Fibroblast of skin of right quadriceps (primary cell): ENCODE data around the gene UQCC5.

Source experiments
- DNase-seq: peaks from one replicate; pipeline ENCODE4 v3.0.0-alpha.2; 2013

UQCC5 gene, protein sequence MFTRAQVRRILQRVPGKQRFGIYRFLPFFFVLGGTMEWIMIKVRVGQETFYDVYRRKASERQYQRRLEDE

DNA sequence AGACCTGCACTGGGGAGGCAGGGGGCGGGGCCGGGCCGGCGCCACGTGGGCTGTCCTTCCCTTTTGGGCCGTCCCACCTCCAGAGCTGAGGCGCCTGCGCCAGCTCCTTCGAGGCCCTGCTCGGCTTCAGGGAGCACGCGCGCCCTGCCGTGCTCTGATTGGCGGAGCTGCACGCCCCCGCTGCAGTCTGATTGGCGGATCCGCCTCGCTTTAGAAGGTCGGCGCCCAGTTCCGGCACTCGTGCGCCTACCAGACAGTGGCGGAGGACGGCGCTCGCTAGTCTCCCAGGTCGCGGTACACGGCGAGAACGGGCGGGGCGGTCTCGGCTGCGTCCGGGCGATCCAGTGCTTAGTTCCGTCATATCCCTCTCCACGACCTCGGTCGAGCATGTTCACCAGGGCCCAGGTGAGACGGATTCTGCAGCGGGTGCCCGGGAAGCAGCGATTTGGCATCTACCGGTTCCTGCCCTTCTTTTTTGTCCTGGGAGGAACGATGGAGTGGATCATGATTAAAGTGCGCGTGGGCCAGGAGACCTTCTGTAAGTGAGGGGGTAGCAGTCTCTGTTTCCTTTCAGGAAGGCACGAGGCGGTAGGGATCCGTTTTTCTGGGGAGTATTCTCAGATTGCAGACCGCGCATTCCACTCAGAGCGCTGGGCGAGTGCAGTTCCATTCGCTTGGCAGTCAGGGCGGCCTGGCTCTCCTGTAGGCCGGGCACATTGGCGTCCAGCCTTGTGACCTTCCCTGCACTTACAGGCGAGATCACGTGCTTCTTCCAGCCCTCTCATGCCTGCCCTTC, at the start of gene UQCC5:
Gene UQCC5, plus strand, starts transcription at position 237 of the 796 bp plus-strand sequence. Its CDS starts 151 bp downstream, at position 388.
- DNase-seq, result peak; percentile 99

DNA sequence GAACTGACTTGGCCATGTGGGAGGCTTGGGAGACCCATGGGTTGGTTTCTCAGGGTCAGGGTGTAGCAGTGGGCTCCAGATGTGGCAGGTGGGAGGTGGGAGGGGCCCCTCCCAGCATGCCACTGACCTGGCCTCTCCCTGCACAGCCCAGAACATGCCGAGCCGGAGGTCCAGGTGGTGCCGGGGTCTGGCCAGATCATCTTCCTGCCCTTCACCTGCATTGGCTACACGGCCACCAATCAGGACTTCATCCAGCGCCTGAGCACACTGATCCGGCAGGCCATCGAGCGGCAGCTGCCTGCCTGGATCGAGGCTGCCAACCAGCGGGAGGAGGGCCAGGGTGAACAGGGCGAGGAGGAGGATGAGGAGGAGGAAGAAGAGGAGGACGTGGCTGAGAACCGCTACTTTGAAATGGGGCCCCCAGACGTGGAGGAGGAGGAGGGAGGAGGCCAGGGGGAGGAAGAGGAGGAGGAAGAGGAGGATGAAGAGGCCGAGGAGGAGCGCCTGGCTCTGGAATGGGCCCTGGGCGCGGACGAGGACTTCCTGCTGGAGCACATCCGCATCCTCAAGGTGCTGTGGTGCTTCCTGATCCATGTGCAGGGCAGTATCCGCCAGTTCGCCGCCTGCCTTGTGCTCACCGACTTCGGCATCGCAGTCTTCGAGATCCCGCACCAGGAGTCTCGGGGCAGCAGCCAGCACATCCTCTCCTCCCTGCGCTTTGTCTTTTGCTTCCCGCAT, 49.2 kb upstream of the UQCC5 start:
- DNase-seq, result no peak

DNA sequence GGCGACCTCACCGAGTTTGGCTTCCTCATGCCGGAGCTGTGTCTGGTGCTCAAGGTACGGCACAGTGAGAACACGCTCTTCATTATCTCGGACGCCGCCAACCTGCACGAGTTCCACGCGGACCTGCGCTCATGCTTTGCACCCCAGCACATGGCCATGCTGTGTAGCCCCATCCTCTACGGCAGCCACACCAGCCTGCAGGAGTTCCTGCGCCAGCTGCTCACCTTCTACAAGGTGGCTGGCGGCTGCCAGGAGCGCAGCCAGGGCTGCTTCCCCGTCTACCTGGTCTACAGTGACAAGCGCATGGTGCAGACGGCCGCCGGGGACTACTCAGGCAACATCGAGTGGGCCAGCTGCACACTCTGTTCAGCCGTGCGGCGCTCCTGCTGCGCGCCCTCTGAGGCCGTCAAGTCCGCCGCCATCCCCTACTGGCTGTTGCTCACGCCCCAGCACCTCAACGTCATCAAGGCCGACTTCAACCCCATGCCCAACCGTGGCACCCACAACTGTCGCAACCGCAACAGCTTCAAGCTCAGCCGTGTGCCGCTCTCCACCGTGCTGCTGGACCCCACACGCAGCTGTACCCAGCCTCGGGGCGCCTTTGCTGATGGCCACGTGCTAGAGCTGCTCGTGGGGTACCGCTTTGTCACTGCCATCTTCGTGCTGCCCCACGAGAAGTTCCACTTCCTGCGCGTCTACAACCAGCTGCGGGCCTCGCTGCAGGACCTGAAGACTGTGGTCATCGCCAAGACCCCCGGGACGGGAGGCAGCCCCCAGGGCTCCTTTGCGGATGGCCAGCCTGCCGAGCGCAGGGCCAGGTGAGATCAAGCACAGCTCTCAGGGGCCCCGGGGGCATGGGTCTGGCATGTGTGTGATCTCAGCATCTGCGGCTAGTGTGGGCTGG, 48.4 kb upstream of the UQCC5 start:
- no peak for DNase-seq

DNA sequence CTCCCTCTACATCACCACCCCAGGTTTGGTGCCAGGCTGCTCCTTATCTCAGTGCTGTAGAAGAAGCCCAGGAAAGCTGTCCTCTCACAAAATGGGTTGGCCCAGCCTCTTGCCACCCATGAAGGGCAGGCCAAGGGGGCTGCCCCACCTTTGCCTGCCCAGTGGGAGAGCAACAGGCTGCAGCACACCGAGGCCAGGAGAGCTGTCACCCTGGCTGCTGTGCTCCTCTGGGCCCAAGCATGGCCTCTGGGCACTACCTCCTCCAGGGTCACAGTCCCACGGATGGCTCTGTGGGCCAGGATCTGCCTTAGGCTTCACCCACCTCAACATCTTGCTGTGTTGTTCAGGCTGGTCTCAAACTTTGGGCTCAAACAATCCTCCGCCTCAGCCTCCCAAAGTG, 47.7 kb upstream of the UQCC5 start:
- no peak for DNase-seq

DNA sequence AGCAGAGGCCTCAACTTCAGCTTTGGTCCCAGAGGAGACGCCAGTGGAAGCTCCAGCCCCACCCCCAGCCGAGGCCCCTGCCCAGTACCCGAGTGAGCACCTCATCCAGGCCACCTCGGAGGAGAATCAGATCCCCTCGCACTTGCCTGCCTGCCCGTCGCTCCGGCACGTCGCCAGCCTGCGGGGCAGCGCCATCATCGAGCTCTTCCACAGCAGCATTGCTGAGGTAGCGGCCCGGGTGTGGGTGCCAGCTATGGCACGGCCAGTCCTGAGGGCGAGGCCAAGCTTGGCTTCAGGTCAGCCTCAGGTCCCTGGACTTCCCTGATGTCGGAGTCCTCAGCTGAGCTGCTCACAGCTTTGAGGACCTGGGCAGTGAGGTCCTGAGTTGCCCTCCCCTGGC, 47.0 kb upstream of the UQCC5 start:
- no peak for DNase-seq

DNA sequence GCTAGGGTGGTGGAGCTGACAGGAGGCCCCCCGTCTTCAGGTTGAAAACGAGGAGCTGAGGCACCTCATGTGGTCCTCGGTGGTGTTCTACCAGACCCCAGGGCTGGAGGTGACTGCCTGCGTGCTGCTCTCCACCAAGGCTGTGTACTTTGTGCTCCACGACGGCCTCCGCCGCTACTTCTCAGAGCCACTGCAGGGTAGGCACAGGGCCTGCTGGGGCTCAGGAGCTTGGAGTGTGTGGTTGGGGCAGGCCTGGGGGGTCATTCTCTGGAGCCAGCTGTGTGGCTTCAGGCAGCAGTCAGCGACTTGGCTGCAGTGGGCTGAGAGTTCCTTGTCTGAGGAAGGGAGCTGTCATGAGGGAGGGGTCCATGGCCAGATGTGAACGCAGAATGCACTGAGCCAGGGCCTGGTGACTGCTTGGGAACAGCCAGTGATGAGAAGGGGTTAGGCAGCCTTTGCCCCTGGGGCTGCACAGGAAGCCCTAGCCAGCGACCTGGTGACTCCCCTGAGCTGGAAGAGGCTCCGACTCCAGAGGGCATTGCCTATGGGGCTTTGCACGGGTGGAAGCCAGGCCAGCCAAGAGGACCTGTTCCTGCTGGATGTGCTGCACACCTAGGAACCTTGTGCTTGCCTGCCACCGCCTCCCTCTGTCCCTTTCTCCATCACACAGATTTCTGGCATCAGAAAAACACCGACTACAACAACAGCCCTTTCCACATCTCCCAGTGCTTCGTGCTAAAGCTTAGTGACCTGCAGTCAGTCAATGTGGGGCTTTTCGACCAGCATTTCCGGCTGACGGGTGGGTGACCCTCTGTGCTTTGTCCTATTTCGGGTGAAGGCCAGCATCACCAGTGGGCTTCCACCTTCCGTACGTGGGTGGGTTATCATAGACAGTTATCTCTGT, 46.1 kb upstream of the UQCC5 start:
- no peak for DNase-seq

DNA sequence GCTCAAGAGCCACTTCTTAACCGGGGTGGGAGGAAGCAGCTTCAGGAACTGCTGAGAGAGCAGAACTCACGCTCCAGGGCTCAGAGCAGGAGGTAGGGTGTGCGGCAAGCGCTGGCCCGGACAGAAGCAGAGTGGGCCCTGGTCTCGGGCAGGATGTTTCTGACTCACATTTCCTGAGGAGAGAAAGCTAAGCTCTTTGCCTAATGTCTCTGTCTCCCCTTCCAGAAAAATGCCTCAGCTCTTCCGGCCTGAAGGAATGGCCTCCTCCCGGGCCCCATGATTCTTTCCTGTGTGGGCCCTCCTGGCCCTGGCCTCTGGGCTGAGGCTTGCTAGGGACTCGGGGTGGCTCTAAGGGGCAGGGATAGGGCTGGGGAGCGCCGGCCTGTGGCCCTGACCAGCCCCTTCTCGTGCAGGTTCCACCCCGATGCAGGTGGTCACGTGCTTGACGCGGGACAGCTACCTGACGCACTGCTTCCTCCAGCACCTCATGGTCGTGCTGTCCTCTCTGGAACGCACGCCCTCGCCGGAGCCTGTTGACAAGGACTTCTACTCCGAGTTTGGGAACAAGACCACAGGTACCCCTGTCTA, 45.4 kb upstream of the UQCC5 start:
- no peak for DNase-seq

DNA sequence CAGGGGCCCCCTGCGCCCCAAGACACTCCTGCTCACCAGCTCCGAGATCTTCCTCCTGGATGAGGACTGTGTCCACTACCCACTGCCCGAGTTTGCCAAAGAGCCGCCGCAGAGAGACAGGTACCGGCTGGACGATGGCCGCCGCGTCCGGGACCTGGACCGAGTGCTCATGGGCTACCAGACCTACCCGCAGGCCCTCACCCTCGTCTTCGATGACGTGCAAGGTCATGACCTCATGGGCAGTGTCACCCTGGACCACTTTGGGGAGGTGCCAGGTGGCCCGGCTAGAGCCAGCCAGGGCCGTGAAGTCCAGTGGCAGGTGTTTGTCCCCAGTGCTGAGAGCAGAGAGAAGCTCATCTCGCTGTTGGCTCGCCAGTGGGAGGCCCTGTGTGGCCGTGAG, 44.3 kb upstream of the UQCC5 start:
- DNase-seq, result no peak

DNA sequence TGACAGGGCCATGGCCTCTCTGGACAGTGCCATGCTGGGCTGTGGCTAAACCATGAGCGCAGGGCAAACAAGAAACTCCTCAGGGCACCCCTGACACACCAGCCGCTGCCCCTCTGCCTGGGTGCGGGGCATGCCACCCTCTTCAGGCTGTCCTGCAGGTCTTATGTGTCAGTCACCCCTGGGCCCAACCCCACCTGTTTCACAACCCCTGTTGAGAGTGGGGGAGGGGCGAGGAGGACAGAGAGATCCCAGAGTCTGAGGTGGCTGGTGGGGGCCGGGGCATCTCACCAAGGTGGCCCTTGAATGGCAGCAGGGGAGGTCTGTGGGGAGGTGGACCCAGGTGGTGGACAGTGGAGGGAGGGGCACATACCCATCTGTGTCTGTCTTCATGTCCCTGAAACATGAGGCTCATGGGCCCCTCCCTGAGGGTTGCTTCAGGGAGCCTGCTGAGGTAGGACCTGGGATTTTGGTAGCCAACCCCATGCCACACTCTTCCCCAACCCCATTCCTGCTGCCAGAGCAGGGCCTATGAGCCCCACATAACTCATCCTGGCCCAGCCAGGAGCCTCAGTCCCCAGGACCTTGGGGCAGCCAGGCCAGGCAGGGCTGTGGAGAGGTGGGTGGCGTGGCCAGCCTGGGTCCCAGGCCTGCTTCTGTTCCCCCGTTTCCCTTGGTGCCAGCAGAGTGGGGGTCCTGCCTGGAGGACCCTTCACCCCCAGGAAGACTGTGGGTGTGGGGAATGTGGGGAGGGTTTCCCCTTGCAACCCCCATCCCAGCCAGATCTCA, 43.0 kb upstream of the UQCC5 start:
- no peak for DNase-seq

DNA sequence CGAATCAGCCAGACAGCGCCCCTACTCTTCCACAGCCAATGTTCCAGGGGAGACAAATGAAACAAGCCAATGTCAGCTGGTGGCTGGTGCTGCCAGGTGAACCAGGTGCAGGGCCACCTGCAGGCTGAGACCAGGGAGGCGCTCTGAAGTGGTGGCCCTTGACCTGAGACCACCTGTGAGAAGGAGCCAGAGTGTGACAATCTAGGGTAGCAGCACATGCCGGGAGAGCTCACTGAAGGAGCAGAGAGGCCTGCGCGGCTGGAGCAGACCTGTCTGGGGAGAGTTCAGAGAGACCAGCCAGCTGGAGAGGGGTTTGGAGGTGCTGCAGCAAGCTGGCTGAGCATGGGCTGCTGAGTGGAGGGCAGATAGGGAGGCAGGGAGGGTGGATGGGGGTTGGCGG, 42.0 kb upstream of the UQCC5 start:
- no peak for DNase-seq

DNA sequence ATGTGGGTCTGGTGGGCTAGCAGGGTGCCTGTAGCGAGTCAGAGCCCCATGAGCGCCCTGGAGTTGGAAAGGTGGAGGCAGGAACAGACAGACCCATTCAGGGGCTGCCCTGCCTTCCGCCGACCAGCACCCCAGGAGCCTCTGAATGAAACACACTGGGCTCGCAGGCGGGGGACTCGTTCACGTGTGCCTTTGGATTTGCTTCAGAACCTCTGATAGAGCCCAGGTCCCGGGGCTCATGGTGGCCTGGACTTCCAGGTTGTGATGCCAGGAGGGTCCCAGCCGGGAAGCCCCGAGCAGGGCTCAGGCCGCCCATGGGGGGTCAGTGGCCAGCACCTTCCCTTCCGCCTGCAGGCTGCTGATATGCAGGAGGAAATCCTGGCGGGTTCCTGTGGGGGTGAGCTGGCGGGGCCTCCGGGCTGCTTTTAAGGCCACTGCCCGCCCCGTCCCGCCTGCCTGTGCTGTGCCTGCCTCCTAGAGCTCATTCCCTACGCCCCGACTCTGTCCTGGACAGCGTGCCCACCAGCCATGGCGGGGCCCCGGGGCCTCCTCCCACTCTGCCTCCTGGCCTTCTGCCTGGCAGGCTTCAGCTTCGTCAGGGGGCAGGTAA, 41.4 kb upstream of the UQCC5 start, which contains the start of gene STAB1:
Gene STAB1, plus strand, starts transcription at position 453 of the 610 bp plus-strand sequence. Its CDS starts 76 bp downstream, at position 529.
- DNase-seq, result no peak

DNA sequence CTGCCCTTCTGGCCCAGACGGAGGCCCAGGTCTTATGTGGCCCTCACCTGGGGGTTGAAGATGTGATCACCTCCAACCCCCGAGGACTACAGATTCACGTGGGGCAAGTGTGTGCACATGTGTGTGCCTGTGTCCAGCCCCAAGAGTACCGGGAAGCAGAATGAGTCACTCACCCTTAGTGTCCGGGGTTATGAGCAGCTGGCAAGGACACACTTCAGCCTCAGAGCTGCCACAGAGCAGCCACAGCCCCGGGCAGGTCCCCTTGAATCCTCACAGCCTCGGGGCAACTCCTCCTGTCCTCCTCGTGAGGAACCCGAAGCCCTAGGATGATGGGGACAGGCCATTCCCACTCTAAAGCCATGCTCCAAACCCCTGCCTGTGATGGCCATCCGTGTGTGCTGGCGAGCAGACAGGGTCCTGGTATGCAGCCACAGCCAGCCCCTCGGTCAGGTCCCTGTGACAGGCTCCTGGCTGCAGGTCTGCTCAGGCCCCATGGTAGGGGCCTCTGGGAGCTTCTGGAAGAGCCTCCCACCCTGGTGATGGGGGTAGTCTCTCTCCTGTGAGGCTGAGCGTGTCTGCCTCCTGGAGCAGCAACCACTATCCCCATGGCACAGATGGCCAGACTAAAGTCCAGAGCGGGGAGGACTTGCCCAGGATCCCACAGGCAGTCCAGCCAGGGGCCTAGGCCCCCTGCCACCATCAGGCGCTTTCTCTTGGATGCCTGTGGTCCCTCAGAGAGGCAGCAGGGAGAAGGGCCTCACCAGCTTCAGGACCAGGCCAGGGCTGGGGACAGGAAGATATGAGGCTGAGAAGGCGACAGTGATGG, 40.4 kb upstream of the UQCC5 start:
- no peak for DNase-seq

DNA sequence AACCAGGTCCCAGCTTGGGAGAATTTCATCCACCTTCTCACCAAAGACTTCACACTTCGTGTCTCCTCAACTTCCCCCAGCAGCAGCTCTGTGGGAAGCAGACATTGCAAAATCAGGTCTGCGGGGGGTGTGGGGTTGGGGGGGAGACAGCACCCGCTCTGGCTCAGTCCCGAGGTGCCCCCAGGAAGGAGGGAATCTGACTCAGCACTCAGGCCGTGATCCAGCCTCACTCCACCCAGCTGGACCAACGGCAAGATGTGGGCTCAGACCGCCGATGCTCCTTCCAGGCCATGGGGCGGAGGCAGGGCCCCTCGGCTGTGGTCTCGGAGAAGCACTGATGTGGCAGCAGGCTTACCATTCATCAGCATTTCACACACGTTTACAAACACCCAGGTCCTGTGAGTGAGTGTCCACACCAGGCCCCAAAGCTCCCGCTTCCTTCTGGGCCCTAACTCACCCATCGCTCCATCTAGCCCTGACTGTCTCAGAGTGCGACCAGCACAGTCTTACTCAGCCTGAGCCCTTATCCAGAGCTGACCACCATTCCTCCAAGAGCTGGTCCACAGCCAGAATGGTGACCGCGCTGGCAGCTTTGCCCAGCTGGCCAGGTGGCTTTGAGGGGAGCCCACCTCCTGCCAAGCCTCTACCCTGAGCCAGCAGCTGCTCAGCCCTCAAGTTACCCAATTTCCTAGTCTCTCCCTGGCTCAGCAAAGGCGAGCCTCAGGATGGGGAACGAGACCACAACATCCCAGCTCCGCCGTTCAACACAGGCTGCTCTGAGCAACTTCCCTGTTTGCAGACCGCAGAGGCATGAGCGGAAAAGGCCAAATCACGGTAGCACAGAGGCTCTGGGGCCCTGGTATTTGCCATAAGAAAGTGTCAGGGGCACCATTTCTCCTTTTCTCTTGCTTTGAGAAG, 38.0 kb upstream of the UQCC5 start:
- peak; percentile 23 for DNase-seq

DNA sequence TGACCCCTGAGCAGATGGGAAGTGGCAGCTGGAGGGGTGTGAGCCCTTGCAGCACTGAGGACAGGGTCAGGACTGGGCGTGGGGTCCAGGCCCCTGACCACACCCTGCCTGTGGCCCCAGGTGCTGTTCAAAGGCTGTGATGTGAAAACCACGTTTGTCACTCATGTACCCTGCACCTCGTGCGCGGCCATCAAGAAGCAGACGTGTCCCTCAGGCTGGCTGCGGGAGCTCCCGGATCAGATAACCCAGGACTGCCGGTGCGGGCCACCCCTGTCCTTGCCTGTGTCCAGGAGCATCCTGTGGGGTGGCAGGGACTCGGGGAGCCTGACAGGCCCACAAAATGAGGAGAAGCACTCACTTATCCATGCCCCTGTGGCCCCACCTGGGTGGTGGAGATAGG, 35.4 kb upstream of the UQCC5 start:
- no peak for DNase-seq

DNA sequence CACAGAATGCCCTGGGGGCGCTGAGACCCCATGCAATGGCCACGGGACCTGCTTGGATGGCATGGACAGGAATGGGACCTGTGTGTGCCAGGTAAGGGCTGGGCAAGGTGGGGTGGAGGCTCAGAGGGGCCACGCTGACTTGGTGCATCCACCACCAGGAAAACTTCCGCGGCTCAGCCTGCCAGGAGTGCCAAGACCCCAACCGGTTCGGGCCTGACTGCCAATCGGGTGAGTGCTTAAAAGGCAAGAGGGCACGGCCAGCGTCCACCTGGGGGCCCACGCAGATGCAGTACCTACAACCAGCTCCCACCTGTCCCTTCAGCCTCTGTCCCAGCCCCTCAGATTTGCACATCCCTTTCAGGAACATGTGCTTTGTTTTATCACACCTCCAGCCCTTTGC, 34.4 kb upstream of the UQCC5 start:
- DNase-seq, result no peak

DNA sequence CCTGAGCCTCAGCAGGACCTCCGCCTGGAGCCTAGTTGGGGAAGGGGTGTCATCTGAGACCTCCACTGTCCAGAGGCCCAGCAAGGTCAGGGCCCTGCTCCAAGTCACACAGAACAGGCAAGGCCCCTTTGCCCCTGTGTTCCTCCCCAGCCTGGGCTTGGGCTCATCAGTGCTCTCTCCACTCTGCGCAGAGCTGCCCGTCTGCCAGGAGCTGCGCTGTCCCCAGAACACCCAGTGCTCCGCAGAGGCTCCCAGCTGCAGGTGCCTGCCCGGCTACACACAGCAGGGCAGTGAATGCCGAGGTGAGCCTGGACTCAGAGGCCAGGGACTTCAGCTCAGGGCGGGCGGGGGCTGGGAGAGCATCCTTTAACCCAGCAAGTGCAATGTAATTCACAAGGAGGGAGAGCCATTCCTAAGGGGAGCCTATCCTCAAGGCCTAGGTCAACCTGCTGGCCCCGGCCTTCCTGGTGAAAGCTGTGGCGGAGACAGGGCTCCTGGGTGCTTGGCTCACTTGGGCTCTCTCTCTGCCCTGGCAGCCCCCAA, 33.5 kb upstream of the UQCC5 start:
- DNase-seq, result no peak

DNA sequence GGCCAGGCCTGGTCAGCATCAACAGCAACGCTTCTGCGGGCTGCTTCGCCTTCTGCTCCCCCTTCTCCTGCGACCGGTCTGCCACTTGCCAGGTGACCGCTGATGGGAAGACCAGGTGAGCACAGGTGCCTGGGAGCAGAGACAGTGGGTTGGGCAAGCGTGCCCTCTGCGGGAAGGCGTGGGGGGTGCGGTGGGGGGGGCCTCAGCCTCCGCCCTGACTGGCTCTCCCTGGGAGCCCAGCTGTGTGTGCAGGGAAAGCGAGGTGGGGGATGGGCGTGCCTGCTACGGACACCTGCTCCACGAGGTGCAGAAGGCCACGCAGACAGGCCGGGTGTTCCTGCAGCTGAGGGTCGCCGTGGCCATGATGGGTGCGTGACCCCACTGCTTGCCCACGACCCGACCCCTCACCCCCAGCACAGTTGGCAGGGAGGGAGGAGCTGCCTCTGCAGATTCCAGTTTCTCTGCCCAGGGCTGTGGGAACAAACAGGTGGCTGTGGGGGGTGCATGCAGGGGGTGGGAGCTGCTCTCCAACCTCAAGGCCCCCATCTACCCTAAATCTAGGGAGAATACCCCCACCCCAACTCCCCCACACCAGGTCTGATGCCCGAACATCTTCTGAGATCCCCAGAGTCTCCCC, 32.5 kb upstream of the UQCC5 start:
- DNase-seq, result no peak
